D721Med (cell line): ENCODE data around the gene SCAPER.

Experiments used
- DNase-seq: peaks from one replicate; pipeline ENCODE4 v3.0.0; 2011; ENCODE audit warnings: low spot score; ENCODE audit not compliant: insufficient read length
- FAIRE-seq: peaks from 2 replicates; lab custom pipeline; 2011; peaks lifted over from hg19 to GRCh38; lab: Jason Lieb, UNC
- CTCF ChIP-seq: IDR thresholded peaks from 2 replicates; pipeline ENCODE4 v1.5.1; 2012; ENCODE audit warnings: mild to moderate bottlenecking, control low read depth; ENCODE audit not compliant: insufficient read depth; ENCODE audit errors: missing control alignments

The SCAPER gene

GRCh38 chr15:76905013-76905839, at the start of gene SCAPER:
SCAPER (minus strand) TSS chr15:76905340; CDS start chr15:76883817, 21,523 bp downstream.
- DNase-seq: peak; percentile 47
- FAIRE-seq: no peak
- no peak for TF ChIP-seq CTCF

- DNase-seq: no peak
- FAIRE-seq: no peak
- no peak for TF ChIP-seq CTCF
Measured at GRCh38 chr15:76954744-76955143, 49.6 kb upstream of the SCAPER start.

- FAIRE-seq (no peak), DNase-seq (no peak)
- no peak for TF ChIP-seq CTCF
Measured at GRCh38 chr15:76953913-76954312, 48.8 kb upstream of the SCAPER start.

GRCh38 chr15:76951220-76951619, 46.1 kb upstream of the SCAPER start:
- FAIRE-seq (no peak), DNase-seq (no peak)
- no peak for TF ChIP-seq CTCF

GRCh38 chr15:76947454-76947853, 42.3 kb upstream of the SCAPER start:
- FAIRE-seq (no peak), DNase-seq (no peak)
- TF ChIP-seq CTCF: no peak

GRCh38 chr15:76945494-76946093, 40.5 kb upstream of the SCAPER start:
- no peak for TF ChIP-seq CTCF
- no peak for DNase-seq
- FAIRE-seq: no peak

- DNase-seq (no peak), FAIRE-seq (no peak)
- TF ChIP-seq CTCF: no peak
Measured at GRCh38 chr15:76942331-76942730, 37.2 kb upstream of the SCAPER start.
